HG03442 (cell line): Measurements from ENCODE around the gene KLK2.

Experiments used
- ATAC-seq: cut with Tn5 transposase; IDR thresholded peaks from one replicate; pipeline ENCODE4 v1.9.1; 2021; ENCODE audit warnings: mild to moderate bottlenecking, moderate library complexity; ENCODE audit not compliant: unreplicated experiment

The KLK2 gene

DNA sequence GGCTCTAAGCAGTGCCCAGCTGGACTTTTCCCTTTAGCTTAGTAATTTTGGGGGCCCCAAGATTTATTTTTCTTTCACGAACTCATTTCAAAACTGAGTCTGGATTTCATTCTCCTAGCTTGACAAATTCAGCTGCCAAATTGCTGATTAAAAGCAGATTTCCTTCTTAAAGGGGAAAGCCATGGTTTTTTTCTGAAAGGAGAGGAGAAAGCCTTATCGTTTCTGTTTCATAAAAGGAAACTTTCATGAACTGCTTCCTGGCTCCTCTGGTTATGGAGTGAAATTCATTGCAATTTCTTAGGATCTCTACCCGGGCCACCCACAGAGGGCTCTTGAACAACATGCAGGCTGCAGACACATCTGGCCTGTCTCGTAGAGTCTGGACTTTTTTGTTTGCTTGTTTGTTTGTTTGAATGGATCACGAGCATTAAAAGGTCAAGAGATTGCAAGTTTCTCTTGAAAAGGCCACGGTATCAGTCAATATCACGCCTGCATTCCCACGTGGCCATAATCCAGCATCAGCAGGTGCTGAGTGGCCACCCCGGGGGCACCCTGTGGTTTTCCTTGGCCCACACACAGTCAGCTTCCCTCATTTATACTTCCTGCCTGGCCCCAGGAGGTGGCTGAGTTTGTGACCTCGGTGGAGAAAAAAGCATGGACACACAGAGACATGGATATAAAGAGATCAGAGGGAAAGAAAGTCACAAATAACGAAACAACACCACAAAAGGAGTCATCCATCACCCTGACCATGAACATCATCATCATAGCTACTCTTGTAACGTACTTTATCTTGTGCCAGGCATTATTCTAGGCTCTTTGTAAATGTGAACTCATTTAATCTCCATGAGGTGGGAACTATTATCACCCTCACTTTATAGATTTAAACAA is 48.4 kb downstream of the KLK2 start:
- ATAC-seq = no peak

DNA sequence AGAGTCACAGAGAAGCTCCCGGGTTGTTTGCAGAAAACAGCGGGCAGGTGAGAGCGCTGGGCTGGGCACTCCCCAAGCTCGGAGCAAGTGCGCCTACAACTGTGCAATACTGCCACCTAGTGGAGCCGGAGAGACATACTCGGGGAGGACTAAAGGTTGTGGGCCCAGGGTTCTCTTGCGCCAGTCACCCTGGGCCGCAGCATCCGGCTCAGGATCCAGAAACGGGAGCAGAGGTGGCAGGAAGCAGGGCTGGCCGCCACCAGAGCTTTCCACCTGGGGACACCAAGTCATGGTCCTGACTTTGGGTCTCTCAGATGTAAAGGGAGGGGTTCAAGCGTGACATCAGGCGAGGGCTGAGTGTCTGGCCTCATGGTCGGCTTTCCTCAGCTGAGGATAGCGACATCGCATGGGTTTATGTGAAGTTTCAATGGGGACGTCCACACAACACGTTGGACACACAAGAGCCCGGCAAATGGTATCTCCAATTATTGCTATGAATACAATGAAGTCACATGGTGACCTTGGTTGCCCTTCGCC is 49.1 kb downstream of the KLK2 start:
- no peak for ATAC-seq

DNA sequence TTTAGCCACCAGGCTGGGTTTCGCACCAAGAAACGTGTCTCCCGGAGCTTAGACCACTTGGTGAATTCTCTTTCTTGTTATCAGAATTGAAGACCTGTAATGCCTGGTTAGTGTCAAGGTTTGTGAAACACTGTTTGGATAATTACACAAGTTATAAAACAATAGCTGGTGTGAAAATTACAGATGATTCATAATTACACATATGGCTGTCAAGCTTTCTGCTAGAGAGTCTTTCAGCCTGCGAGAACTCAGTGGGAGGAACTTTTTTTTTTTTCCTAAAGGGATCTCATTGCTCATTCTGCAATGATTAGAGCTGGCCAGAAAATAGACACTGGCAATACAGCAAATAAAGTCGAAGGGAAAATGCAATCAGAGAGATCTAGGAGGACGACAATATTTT is 51.3 kb downstream of the KLK2 start:
- ATAC-seq = no peak

DNA sequence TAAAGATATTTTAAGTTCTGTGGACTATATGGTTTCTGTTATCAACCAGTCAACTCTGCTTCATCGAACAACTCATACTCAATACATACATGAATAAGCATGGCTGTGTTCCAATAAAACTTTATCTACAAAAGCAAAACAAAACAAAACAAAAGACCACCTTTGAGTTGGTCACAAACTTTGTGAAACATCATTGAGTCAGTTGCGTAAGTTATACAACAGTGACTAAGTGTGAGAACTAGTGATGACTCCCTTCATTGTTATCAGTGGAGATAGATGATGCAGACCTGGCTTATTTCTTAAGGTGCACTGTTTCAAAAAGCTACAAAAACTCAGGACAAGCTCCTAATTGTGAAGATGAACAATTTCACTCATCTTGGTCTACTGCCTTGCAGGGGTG is 52.5 kb downstream of the KLK2 start:
- ATAC-seq = no peak

DNA sequence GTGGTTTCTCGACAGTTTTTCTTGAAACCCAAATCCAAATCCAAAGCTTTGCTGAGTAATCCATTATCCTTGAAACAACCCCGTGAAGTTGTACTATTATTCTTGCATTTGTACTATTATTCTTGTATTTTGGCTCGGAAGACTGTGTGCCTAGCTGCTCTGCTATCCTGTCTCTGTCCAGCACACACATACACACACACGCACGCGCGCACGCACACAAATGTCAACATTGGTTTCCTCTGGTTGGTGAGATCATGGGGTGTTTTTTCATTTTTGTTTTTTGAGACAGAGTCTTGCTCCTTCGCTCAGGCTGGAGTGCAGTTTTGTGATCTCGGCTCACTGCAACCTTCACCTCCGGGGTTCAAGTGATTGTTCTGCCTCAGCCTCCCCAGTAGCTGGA is 52.9 kb downstream of the KLK2 start:
- ATAC-seq = no peak

DNA sequence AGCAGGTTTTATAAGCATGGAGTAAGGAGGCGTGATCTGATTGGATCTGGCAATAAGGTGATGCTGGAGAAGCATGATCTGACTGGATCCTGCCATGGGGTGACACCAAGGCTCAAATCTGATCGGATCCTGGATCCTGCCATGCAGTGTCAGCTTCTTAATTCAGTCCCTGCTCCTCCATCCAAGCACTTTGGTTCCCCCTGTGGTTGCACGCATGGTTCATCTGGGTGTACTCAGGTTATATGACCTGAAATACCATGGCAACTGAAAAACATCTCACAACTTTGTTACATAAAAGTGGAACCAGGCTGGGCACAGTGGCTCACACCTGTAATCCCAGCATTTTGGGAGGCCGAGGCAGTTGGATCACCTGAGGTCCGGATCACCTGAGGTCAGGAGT is 55.6 kb downstream of the KLK2 start:
- no peak for ATAC-seq
